GM23338 (cell line): ENCODE data around the gene FBXW11. TPM values are rescaled to one million over a fixed set of nuclear protein-coding genes. Genes with fewer than 3 reads are reported as not detected.

Experiments used
- ATAC-seq: fragments of 200-7000 bp; cut with Tn5 transposase; 3 replicates; pipeline ENCODE4 v1.9.1; 2020
- DNase-seq: peaks from one replicate; pipeline ENCODE4 v3.0.0-alpha.2; 2015; ENCODE audit warnings: low spot score
- H2AFZ ChIP-seq: fragments of 200-600 bp; sonication (generic); 2 replicates; pipeline ENCODE4 v1.8.0; 2016; ENCODE audit warnings: antibody characterized with exemption, mild to moderate bottlenecking, moderate library complexity
- H3F3A ChIP-seq: fragments of 200-600 bp; sonication (generic); replicated peaks from 2 replicates; pipeline ENCODE4 v1.8.0; 2017; ENCODE audit warnings: antibody characterized with exemption, mixed run types, low read depth
- H3K27ac ChIP-seq: fragments of 200-600 bp; sonication (generic); 2 replicates; pipeline ENCODE4 v1.6.1; 2016; ENCODE audit warnings: low read depth
- H3K27me3 ChIP-seq: fragments of 200-600 bp; sonication (generic); 2 replicates; pipeline ENCODE4 v1.8.0; 2016; ENCODE audit warnings: mild to moderate bottlenecking, mixed run types, moderate library complexity; ENCODE audit not compliant: insufficient read depth
- H3K36me3 ChIP-seq: fragments of 200-600 bp; sonication (generic); 2 replicates; pipeline ENCODE4 v1.8.0; 2016; ENCODE audit warnings: mild to moderate bottlenecking; ENCODE audit not compliant: insufficient read depth
- H3K4me1 ChIP-seq: fragments of 200-600 bp; sonication (generic); 2 replicates; pipeline ENCODE4 v1.8.0; 2016; ENCODE audit warnings: mild to moderate bottlenecking, moderate library complexity; ENCODE audit not compliant: insufficient read depth
- H3K4me2 ChIP-seq: fragments of 200-600 bp; sonication (generic); 2 replicates; pipeline ENCODE4 v1.7.1; 2017; ENCODE audit warnings: mixed run types
- H3K4me3 ChIP-seq: fragments of 200-600 bp; sonication (generic); 2 replicates; pipeline ENCODE4 v1.6.1; 2016; ENCODE audit warnings: mixed run types
- H3K79me2 ChIP-seq: fragments of 200-600 bp; sonication (generic); replicated peaks from 2 replicates; pipeline ENCODE4 v1.8.0; 2017; ENCODE audit warnings: mild to moderate bottlenecking; ENCODE audit not compliant: insufficient read depth
- H3K9me2 ChIP-seq: fragments of 200-600 bp; sonication (generic); 2 replicates; pipeline ENCODE4 v1.8.0; 2017; ENCODE audit not compliant: insufficient read depth
- H4K20me1 ChIP-seq: fragments of 200-600 bp; sonication (generic); replicated peaks from 2 replicates; pipeline ENCODE4 v1.8.0; 2017; ENCODE audit warnings: mild to moderate bottlenecking; ENCODE audit not compliant: insufficient read depth
- H3K27ac Mint-ChIP-seq: 2 replicates; pipeline ENCODE4 v1.8.0; 2020; ENCODE audit warnings: inconsistent platforms, mild to moderate bottlenecking, moderate library complexity, mixed read lengths
- H3K27me3 Mint-ChIP-seq: 3 replicates; pipeline ENCODE4 v1.8.0; 2022; ENCODE audit warnings: low read depth, mild to moderate bottlenecking, moderate library complexity, mixed read lengths, inconsistent platforms; ENCODE audit not compliant: insufficient read depth, poor library complexity
- H3K36me3 Mint-ChIP-seq: 3 replicates; pipeline ENCODE4 v1.8.0; 2021; ENCODE audit warnings: low read depth, mild to moderate bottlenecking, inconsistent platforms, moderate library complexity, mixed read lengths
- H3K4me1 Mint-ChIP-seq: 3 replicates; pipeline ENCODE4 v1.8.0; 2020; ENCODE audit warnings: mild to moderate bottlenecking, inconsistent platforms, mixed read lengths
- H3K4me3 Mint-ChIP-seq: 3 replicates; pipeline ENCODE4 v1.8.0; 2021; ENCODE audit warnings: moderate library complexity, mild to moderate bottlenecking, inconsistent platforms, mixed read lengths
- H3K9me3 Mint-ChIP-seq: 3 replicates; pipeline ENCODE4 v1.8.0; 2020; ENCODE audit warnings: moderate library complexity, mild to moderate bottlenecking, inconsistent platforms, mixed read lengths
- EZH2phosphoT487 ChIP-seq: fragments of 200-600 bp; sonication (generic); IDR thresholded peaks from one replicate; pipeline ENCODE4 v1.8.1; 2018; ENCODE audit warnings: antibody characterized with exemption; ENCODE audit not compliant: unreplicated experiment
- JUNB ChIP-seq: IDR thresholded peaks from one replicate; pipeline ENCODE4 v1.6.1; 2016; ENCODE audit warnings: antibody characterized with exemption; ENCODE audit not compliant: unreplicated experiment
- NANOG ChIP-seq: IDR thresholded peaks from 2 replicates; pipeline ENCODE4 v1.6.1; 2016; ENCODE audit warnings: antibody characterized with exemption, borderline replicate concordance
- POLR2AphosphoS5 ChIP-seq: IDR thresholded peaks from 2 replicates; pipeline ENCODE4 v1.6.1; 2016; ENCODE audit warnings: antibody characterized with exemption, low read depth
- STAT1 ChIP-seq: IDR thresholded peaks from one replicate; pipeline ENCODE4 v1.6.1; 2016; ENCODE audit warnings: antibody characterized with exemption; ENCODE audit not compliant: unreplicated experiment
- ZNF331 ChIP-seq: fragments of 250-450 bp; sonication (Bioruptor Pico); IDR thresholded peaks from 2 replicates; pipeline ENCODE4 v1.5.0; 2020; ENCODE audit warnings: low read depth, mild to moderate bottlenecking, moderate library complexity
- polyA plus RNA-seq: library from polyadenylated mRNA; unstranded; fragments of >200 nt; fragmentation: Nextera tagmentation; extraction: Ambion mirVana; gene quantifications from 2 replicates; pipeline ENCODE4 v1.2.1, GENCODE V29; 2016
- total RNA-seq: library from RNA; depleted of rRNA; stranded (reverse); fragments of >200 nt; shearing (Covaris generic); gene quantifications from 2 replicates; pipeline ENCODE4 v1.2.3, GENCODE V29; 2014
- TF ChIP-seq, protein P1 (sequence below): IDR thresholded peaks from one replicate; pipeline ENCODE4 v1.6.1; 2018; ENCODE audit warnings: antibody characterized with exemption; ENCODE audit not compliant: unreplicated experiment
- TF ChIP-seq, protein P2 (sequence below), 2 experiments: fragments of 200-600 bp in 1 of 2; sonication (generic) in 1 of 2; conservative IDR thresholded peaks; 2 replicates each; pipeline versions ENCODE4 v1.5.1 to v1.6.1; 2016 to 2017; ENCODE audit warnings: antibody characterized with exemption in 2 of 2, low read depth in 2 of 2, mild to moderate bottlenecking in 2 of 2, moderate library complexity in 1 of 2

FBXW11 gene
- total and polyA plus RNA-seq, 2 experiments from 2014 or later = 45.0 to 88.0 TPM

DNA sequence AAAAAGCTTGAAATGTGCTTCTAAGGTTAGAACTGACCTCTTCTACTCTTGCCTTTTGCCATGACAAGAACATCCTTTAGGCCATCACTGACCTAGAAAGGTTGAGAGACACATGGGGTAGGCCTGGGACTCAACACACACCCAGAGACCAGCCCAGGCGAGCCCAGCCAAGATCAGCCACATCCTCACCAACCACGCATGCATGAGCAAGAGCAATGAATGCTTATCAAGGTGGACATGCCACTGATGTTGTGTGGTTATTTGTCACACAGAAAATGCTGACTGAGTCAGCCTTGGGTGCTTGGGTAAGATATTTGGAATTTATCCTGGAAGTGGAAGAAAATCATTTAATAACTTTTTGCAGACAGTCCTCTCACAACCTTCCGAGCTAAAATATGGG lies 181.4 kb downstream of the FBXW11 start:
- H3K27ac Mint-ChIP-seq = no peak overlapping the region
- H3K27ac ChIP-seq = no peak overlapping the region
- H3K36me3 Mint-ChIP-seq = no peaks in the 10 kb centered on the region
- TF ChIP-seq EZH2phosphoT487 (no peak), NANOG (no peak), STAT1 (no peak), ZNF331 (CRISPR knock-in tag) (no peak), POLR2AphosphoS5 (no peak)
- TF ChIP-seq, protein P1, sequence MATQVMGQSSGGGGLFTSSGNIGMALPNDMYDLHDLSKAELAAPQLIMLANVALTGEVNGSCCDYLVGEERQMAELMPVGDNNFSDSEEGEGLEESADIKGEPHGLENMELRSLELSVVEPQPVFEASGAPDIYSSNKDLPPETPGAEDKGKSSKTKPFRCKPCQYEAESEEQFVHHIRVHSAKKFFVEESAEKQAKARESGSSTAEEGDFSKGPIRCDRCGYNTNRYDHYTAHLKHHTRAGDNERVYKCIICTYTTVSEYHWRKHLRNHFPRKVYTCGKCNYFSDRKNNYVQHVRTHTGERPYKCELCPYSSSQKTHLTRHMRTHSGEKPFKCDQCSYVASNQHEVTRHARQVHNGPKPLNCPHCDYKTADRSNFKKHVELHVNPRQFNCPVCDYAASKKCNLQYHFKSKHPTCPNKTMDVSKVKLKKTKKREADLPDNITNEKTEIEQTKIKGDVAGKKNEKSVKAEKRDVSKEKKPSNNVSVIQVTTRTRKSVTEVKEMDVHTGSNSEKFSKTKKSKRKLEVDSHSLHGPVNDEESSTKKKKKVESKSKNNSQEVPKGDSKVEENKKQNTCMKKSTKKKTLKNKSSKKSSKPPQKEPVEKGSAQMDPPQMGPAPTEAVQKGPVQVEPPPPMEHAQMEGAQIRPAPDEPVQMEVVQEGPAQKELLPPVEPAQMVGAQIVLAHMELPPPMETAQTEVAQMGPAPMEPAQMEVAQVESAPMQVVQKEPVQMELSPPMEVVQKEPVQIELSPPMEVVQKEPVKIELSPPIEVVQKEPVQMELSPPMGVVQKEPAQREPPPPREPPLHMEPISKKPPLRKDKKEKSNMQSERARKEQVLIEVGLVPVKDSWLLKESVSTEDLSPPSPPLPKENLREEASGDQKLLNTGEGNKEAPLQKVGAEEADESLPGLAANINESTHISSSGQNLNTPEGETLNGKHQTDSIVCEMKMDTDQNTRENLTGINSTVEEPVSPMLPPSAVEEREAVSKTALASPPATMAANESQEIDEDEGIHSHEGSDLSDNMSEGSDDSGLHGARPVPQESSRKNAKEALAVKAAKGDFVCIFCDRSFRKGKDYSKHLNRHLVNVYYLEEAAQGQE = no peak
- TF ChIP-seq, protein P2, sequence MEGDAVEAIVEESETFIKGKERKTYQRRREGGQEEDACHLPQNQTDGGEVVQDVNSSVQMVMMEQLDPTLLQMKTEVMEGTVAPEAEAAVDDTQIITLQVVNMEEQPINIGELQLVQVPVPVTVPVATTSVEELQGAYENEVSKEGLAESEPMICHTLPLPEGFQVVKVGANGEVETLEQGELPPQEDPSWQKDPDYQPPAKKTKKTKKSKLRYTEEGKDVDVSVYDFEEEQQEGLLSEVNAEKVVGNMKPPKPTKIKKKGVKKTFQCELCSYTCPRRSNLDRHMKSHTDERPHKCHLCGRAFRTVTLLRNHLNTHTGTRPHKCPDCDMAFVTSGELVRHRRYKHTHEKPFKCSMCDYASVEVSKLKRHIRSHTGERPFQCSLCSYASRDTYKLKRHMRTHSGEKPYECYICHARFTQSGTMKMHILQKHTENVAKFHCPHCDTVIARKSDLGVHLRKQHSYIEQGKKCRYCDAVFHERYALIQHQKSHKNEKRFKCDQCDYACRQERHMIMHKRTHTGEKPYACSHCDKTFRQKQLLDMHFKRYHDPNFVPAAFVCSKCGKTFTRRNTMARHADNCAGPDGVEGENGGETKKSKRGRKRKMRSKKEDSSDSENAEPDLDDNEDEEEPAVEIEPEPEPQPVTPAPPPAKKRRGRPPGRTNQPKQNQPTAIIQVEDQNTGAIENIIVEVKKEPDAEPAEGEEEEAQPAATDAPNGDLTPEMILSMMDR (conservative IDR thresholded peaks at IDR 0.05; ENCODE audit: low read depth in 2 of 2) = no peak
- no peaks in the 10 kb centered on the region for H3F3A ChIP-seq
- no peak overlapping the region for H2AFZ ChIP-seq
- H3K9me3 Mint-ChIP-seq = no peaks in the 10 kb centered on the region
- H3K9me2 ChIP-seq = peaks cover 6% of the 10 kb centered on the region; the same call in 1 of the 2 replicates
- no peaks in the 10 kb centered on the region for H3K4me1 Mint-ChIP-seq
- H3K4me3 ChIP-seq = no peak overlapping the region
- H3K79me2 ChIP-seq = no peaks in the 10 kb centered on the region
- no peaks in the 10 kb centered on the region for H4K20me1 ChIP-seq
- H3K4me3 Mint-ChIP-seq = no peak overlapping the region
- no peaks in the 10 kb centered on the region for H3K36me3 ChIP-seq
- ATAC-seq (no peak), DNase-seq (no peak)
- H3K4me1 ChIP-seq = no peaks in the 10 kb centered on the region
- H3K4me2 ChIP-seq = no peak overlapping the region
- H3K27me3 Mint-ChIP-seq = peaks cover 2% of the 10 kb centered on the region
- H3K27me3 ChIP-seq = no peaks in the 10 kb centered on the region

DNA sequence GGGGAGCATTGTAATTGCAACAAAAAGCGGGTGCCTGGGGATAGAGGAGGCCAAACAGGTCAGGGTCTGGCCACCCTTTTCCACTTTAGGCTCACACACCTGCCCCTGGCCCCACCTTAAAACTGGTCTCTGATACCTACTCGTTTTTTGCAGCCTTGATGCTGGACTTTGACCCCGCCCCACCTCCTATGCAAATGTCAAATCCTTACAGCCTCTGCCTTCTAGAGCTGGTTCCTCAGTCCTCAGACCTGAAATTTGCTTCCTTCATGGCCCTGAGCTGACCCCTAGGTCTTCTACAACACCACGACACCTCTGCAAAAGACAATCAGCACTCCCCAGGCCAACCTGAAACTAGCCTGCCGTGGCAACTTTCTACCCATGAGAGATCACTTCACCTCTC lies 183.2 kb downstream of the FBXW11 start:
- no peak for DNase-seq
- ATAC-seq = no peak
- H3K9me2 ChIP-seq = peaks cover 6% of the 10 kb centered on the region
- no peak overlapping the region for H3K4me3 ChIP-seq
- no peaks in the 10 kb centered on the region for H3K36me3 ChIP-seq
- H3F3A ChIP-seq = no peaks in the 10 kb centered on the region
- no peak overlapping the region for H3K4me2 ChIP-seq
- no peak overlapping the region for H3K27ac ChIP-seq
- H3K27me3 Mint-ChIP-seq = peaks cover 3% of the 10 kb centered on the region
- no peaks in the 10 kb centered on the region for H3K36me3 Mint-ChIP-seq
- no peaks in the 10 kb centered on the region for H3K4me1 Mint-ChIP-seq
- H2AFZ ChIP-seq = no peak overlapping the region
- no peak for TF ChIP-seq JUNB
- TF ChIP-seq, protein P2 (conservative IDR thresholded peaks at IDR 0.05; ENCODE audit: low read depth in 2 of 2) = no peak
- TF ChIP-seq EZH2phosphoT487 = no peak
- H3K4me3 Mint-ChIP-seq = no peak overlapping the region
- H3K9me3 Mint-ChIP-seq = no peaks in the 10 kb centered on the region
- no peaks in the 10 kb centered on the region for H3K79me2 ChIP-seq
- no peak overlapping the region for H3K27ac Mint-ChIP-seq
- no peaks in the 10 kb centered on the region for H4K20me1 ChIP-seq
- H3K4me1 ChIP-seq = no peaks in the 10 kb centered on the region
- no peaks in the 10 kb centered on the region for H3K27me3 ChIP-seq
